GM21717 (cell line): Measurements from ENCODE around the gene SLC25A29.
A peak's percentile ranks its signal among the peaks of the same experiment; 100 is the strongest.
"Not testable (repeated sequence)": the region's sequence is repeated elsewhere in the genome, so short reads cannot be mapped to it uniquely, and the experiment has no call there.

Experiments
- ATAC-seq: cut with Tn5 transposase; IDR thresholded peaks from one replicate; pipeline ENCODE4 v1.9.1; 2021; ENCODE audit warnings: mild to moderate bottlenecking, moderate library complexity; ENCODE audit not compliant: unreplicated experiment

SLC25A29 gene

GRCh38 chr14:100294213-100294962 is 11.9 kb downstream of the SLC25A29 start:
- ATAC-seq: no peak

- no peak for ATAC-seq
These were observed 12.6 kb downstream of the SLC25A29 start for GRCh38 chr14:100293497-100294212.

GRCh38 chr14:100292776-100293461 is 13.3 kb downstream of the SLC25A29 start:
- no peak for ATAC-seq

GRCh38 chr14:100292301-100292775 is 13.9 kb downstream of the SLC25A29 start:
- no peak for ATAC-seq

- ATAC-seq: no peak
These were observed 14.8 kb downstream of the SLC25A29 start for GRCh38 chr14:100291305-100292075.

GRCh38 chr14:100290607-100291304 is 15.5 kb downstream of the SLC25A29 start:
- ATAC-seq: no peak

GRCh38 chr14:100289916-100290606 is 16.2 kb downstream of the SLC25A29 start:
- no peak for ATAC-seq

- no peak for ATAC-seq
These were observed 17.7 kb downstream of the SLC25A29 start for GRCh38 chr14:100288382-100289185.

- ATAC-seq: not testable (repeated sequence)
These were observed 18.3 kb downstream of the SLC25A29 start for GRCh38 chr14:100287998-100288295.

GRCh38 chr14:100287202-100287997 is 18.8 kb downstream of the SLC25A29 start:
- ATAC-seq: no peak

GRCh38 chr14:100286484-100287191 is 19.6 kb downstream of the SLC25A29 start:
- no peak for ATAC-seq

GRCh38 chr14:100285913-100286400 is 20.3 kb downstream of the SLC25A29 start:
- no peak for ATAC-seq

- ATAC-seq: peak; percentile 81
These were observed 21.0 kb downstream of the SLC25A29 start for GRCh38 chr14:100285021-100285912.

- no peak for ATAC-seq
These were observed 22.0 kb downstream of the SLC25A29 start for GRCh38 chr14:100283984-100284881.

GRCh38 chr14:100283436-100283835 is 22.8 kb downstream of the SLC25A29 start:
- not testable (repeated sequence) for ATAC-seq
